Gastroesophageal sphincter (tissue), 3 donors: ENCODE results near the gene DLX4.

Experiments
- CTCF ChIP-seq, 4 experiments: fragments of 200-600 bp in 2 of 4; fragments of 450-650 bp in 2 of 4; sonication (generic) in 1 of 4; IDR thresholded peaks; one replicate each; pipeline ENCODE4 v1.5.1; 2017 to 2019; ENCODE audit warnings: antibody characterized with exemption in 4 of 4, mild to moderate bottlenecking in 2 of 4, moderate library complexity in 2 of 4
- EP300 ChIP-seq: sonication (generic); formaldehyde crosslinking; IDR thresholded peaks from one replicate; pipeline ENCODE4 v1.6.1; 2017; ENCODE audit warnings: antibody characterized with exemption, mild to moderate bottlenecking
- POLR2A ChIP-seq, 2 donors: fragments of 450-650 bp; IDR thresholded peaks; one replicate each; pipeline ENCODE4 v1.6.1; 2017; ENCODE audit warnings: antibody characterized with exemption in 2 of 2, mild to moderate bottlenecking in 2 of 2, moderate library complexity in 1 of 2
- POLR2AphosphoS5 ChIP-seq: sonication (generic); formaldehyde crosslinking; IDR thresholded peaks from one replicate; pipeline ENCODE4 v1.6.1; 2017; ENCODE audit warnings: antibody characterized with exemption

- TF ChIP-seq CTCF (IDR thresholded peaks at IDR 0.05) (no peak), POLR2A (IDR thresholded peaks at IDR 0.05) (no peak), EP300 (no peak), POLR2AphosphoS5 (no peak)
Measured at GRCh38 chr17:50018909-50019308, 49.9 kb downstream of the DLX4 start.
